OCI-LY7 (cell line): ENCODE results near the gene ABCC9.

Experiments
- EZH2phosphoT487 ChIP-seq: fragments of 200-600 bp; sonication (generic); IDR thresholded peaks from 2 replicates; pipeline ENCODE4 v1.6.1; 2018; ENCODE audit warnings: low read depth, borderline replicate concordance, mild to moderate bottlenecking, mixed run types, antibody characterized with exemption, low read length, moderate library complexity, mixed read lengths
- TF ChIP-seq, protein P1 (sequence below): fragments of 200-600 bp; sonication (generic); conservative IDR thresholded peaks from 2 replicates; pipeline ENCODE4 v1.5.1; 2014; ENCODE audit warnings: mild to moderate bottlenecking, antibody characterized with exemption, low read length, moderate library complexity, mixed read lengths

DNA sequence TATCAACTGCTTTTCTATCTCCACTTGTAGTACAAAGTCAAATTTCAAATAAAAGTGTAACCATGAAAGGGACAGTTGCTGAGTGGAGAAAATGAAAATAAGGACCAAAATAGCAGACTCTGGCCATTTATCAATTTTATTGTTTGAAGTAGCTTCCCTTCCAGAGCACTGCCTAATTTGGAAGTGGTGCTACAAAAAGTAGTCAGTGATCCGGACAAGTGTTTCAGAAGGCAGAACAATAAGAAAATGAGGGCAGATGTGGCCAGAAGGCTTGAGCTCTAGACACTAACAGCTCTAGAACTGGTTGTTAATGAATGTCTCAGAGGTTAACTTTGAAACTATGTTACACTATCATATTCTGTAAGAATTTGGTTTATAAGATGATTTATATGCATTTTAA lies 48.9 kb downstream of the ABCC9 start:
- TF ChIP-seq, protein P1, sequence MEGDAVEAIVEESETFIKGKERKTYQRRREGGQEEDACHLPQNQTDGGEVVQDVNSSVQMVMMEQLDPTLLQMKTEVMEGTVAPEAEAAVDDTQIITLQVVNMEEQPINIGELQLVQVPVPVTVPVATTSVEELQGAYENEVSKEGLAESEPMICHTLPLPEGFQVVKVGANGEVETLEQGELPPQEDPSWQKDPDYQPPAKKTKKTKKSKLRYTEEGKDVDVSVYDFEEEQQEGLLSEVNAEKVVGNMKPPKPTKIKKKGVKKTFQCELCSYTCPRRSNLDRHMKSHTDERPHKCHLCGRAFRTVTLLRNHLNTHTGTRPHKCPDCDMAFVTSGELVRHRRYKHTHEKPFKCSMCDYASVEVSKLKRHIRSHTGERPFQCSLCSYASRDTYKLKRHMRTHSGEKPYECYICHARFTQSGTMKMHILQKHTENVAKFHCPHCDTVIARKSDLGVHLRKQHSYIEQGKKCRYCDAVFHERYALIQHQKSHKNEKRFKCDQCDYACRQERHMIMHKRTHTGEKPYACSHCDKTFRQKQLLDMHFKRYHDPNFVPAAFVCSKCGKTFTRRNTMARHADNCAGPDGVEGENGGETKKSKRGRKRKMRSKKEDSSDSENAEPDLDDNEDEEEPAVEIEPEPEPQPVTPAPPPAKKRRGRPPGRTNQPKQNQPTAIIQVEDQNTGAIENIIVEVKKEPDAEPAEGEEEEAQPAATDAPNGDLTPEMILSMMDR: no peak
- TF ChIP-seq EZH2phosphoT487: no peak
